Hepatocyte (in vitro differentiated cells): ENCODE measurements around the gene CLDN5.

Experiments
- CTCF ChIP-seq: fragments of 200-600 bp; sonication (generic); IDR thresholded peaks from 2 replicates; pipeline ENCODE4 v1.5.1; 2016; ENCODE audit warnings: antibody characterized with exemption, mild to moderate bottlenecking; ENCODE audit not compliant: poor library complexity
- EZH2 ChIP-seq: fragments of 200-600 bp; sonication (generic); IDR thresholded peaks from 2 replicates; pipeline ENCODE4 v1.6.1; 2016; ENCODE audit warnings: antibody characterized with exemption, mild to moderate bottlenecking, borderline replicate concordance
- EZH2phosphoT487 ChIP-seq: fragments of 200-600 bp; sonication (generic); IDR thresholded peaks from one replicate; pipeline ENCODE4 v1.6.1; 2018; ENCODE audit warnings: antibody characterized with exemption, mild to moderate bottlenecking, low read depth, moderate library complexity; ENCODE audit not compliant: unreplicated experiment, severe bottlenecking

GRCh38 chr22:19559956-19560355 lies 35.7 kb upstream of the CLDN5 start:
- no peak for TF ChIP-seq CTCF
- TF ChIP-seq EZH2, result no peak
- TF ChIP-seq EZH2phosphoT487, result no peak
